Amygdala (tissue), 56 donors: Measurements from ENCODE around the gene GGCX.

Source experiments
- DNase-seq, 56 donors: peaks; one replicate each; lab custom pipeline; 2025; lab: John Stamatoyannopoulos, UW

The GGCX gene

GRCh38 chr2:85524336-85524908 lies 36.9 kb downstream of the GGCX start:
- peak in 2 of 56 donors; percentile 19 to 29 for DNase-seq

- DNase-seq, result peak in 18 of 56 donors; percentile 13 to 74 (median 34)
Observed at GRCh38 chr2:85523903-85524335, 37.4 kb downstream of the GGCX start.

GRCh38 chr2:85523062-85523902 lies 38.0 kb downstream of the GGCX start:
- DNase-seq, result no peak

GRCh38 chr2:85522090-85522647 lies 39.1 kb downstream of the GGCX start:
- no peak for DNase-seq

GRCh38 chr2:85516653-85517389 lies 44.5 kb downstream of the GGCX start:
- DNase-seq, result no peak

- DNase-seq, result no peak
Observed at GRCh38 chr2:85514323-85514722, 47.0 kb downstream of the GGCX start.

- DNase-seq, result peak in 1 of 56 donors; percentile 22
Observed at GRCh38 chr2:85511008-85511811, 50.1 kb downstream of the GGCX start.

GRCh38 chr2:85506768-85507181 lies 54.5 kb downstream of the GGCX start:
- DNase-seq, result no peak

GRCh38 chr2:85505551-85506238 lies 55.6 kb downstream of the GGCX start:
- peak in 5 of 56 donors; percentile 3 to 23 (median 13) for DNase-seq

- DNase-seq, result peak in 5 of 56 donors; percentile 6 to 10 (median 8)
Observed at GRCh38 chr2:85504778-85505261, 56.5 kb downstream of the GGCX start.

- no peak for DNase-seq
Observed at GRCh38 chr2:85503851-85504777, 57.2 kb downstream of the GGCX start.

GRCh38 chr2:85503168-85503850 lies 58.0 kb downstream of the GGCX start:
- DNase-seq, result peak in 22 of 56 donors; percentile 6 to 60 (median 22)

- DNase-seq, result no peak
Observed at GRCh38 chr2:85502720-85503119, 58.6 kb downstream of the GGCX start.

- DNase-seq, result no peak
Observed at GRCh38 chr2:85501248-85501647, 60.0 kb downstream of the GGCX start.

GRCh38 chr2:85497944-85498630 lies 63.2 kb downstream of the GGCX start:
- DNase-seq, result no peak

- DNase-seq, result no peak
Observed at GRCh38 chr2:85496436-85496835, 64.9 kb downstream of the GGCX start.
